ENCODE measurements around the gene NIPSNAP3A.

GRCh38 chr9:104808035-104808614 is 60.6 kb downstream of the NIPSNAP3A start:
- TF ChIP-seq CTCF (IDR thresholded peaks at IDR 0.05) (no peak), POLR2A (IDR thresholded peaks at IDR 0.05) (no peak), EP300 (IDR thresholded peaks at IDR 0.05) (no peak)

All from stomach (tissue), 4 donors.